GM12873 (cell line): ENCODE measurements around the gene VPS18.

Experiments
- CTCF ChIP-seq: IDR thresholded peaks from 2 replicates; pipeline ENCODE4 v1.5.1; 2012; ENCODE audit warnings: low read depth, mild to moderate bottlenecking, moderate library complexity, low read length, control low read depth; ENCODE audit not compliant: insufficient read depth; ENCODE audit errors: missing control alignments

The VPS18 gene

DNA sequence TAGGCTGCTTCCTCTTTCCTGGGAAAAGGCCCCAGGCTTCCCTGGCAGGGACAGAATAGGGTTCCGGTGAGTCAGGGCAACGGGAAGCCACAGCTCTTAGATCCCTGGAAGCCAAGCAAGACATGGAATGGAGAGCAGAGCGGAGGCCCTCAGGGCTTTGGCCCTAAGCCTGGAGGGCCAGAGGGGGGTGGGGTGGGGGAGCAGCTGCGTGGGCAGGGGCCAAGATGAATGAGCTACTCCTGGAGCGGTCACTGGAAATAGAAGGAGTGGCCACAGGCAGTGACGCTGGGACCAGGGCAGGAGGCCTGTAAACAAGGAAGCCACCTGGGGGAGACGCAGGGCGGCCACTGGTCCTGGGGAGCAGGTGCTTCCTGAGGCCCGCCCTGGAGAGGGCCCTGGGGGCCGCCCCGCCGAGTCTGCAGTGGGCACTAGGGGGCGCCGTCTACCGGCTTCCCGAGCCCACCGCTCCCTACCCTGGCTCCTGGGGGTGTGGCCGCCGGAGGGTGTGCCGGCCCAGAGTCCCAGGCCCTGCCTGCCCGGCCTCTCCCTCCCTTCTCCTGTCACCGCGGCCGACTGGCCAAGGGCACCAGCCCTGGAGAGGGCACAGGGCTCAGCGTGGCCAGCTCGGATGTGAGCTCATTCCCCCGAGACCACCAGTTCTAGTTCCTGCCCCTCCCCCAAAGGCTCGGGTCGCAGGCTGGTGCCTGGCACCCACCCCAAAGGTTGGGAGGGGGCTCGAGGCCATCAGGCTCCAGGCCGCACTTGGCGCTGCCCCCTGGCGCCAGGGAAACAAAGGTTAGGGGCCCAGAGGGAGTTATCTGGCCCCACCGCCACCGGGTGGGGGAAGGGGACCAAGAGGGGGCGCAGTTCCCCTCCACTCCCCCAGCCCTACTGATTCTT lies 12.1 kb downstream of the VPS18 start:
- peak; percentile 88 for TF ChIP-seq CTCF

DNA sequence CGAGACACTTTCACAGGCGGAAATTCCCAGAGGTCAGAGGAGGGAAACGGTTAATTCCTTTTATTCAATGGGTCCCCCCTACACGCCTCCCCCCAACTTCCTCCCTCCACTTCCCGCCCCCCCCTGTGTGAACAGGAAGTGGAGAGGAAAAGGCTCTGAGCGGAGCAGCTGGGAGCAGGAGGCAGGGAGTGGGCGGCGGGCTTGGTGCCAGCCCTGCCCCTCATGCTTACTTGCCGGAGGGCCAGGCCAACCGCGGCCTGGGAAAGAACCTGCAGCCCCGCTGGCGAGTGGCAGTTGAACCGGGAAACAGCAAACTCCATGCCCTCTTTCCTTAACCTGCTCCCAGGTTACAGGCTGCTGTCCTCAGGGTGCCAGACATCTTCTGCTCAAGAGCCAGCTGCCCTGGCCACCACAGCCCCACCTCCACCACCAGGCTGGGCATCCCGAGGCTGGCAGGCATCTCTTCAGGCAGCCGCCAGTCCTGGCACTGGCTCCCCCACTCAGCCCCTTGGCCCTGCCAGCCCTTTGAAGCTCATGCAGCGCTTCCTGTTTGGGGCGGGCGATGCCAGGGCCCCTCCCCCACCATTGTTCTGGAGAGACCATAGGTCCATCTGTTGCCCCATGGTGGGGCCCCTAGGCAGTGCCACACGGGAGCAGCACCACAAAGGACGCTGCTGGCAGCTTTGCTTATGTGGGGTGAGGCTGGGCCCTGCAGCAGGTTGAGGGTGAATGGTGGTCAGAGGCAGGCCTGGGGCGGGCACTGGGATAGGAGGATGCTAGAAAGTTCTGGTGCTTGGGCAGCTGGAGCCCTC lies 12.9 kb downstream of the VPS18 start:
- no peak for TF ChIP-seq CTCF

- no peak for TF ChIP-seq CTCF
These were observed 13.8 kb downstream of the VPS18 start for GRCh38 chr15:40908095-40908494.

DNA sequence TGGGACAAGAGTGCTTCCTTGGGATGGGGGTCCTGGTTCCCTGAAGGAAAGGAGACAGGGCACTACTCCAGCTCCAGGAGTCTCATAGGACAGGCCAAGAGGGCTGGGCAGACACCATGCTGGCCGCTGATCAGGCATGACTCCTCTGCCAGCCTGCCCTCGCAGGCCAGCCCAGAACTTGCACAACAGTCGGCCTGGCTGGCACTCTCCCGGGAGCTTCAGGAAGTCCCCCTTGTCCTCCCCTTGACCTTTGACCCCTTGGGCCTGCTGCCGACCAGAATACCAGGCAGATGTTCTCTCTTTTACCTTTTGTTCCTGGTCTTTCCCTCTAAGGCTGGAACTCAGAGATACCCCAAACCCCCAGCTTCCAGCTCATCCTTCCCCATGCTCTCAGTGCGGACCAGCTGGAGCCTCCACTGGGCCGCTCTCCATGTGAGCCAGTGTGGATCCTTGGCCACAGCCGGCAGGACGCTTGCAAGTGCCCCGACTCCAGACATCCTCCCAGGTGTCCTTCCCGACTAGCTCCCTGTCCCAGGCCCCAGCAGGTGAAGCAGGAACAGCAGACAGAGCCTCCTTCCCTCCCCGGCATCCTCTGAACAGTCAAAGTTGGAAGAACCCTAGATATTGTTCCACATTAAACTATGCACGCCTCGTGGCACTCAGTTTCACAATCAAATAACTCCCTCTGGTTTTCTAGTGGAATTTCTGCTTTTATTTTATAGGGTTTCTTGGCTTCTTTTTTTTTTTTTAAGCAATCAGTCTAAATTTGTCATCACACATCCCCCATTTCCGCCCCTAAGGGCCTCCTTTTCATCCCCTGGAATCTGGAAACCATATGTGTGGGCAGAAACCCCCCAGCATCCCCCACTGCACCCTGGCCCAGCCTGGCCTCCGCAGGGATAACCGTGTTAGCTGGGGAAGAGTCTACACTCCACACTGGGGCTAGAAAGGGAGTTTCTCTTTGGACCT lies 15.7 kb downstream of the VPS18 start:
- TF ChIP-seq CTCF: no peak

GRCh38 chr15:40911141-40911540 lies 16.9 kb downstream of the VPS18 start:
- no peak for TF ChIP-seq CTCF

GRCh38 chr15:40911693-40912092 lies 17.4 kb downstream of the VPS18 start:
- no peak for TF ChIP-seq CTCF
